ENCODE data around the gene HIP1R. TPM values are rescaled to one million over a fixed set of nuclear protein-coding genes. Genes with fewer than 3 reads are reported as not detected.

The HIP1R gene
- total RNA-seq, 1 donor from 2014 or later, result 70.0 TPM

- peak; percentile 58 for DNase-seq
Measured at GRCh38 chr12:122834104-122834920, 945 bp upstream of the HIP1R start.

GRCh38 chr12:122835750-122836026, 431 bp downstream of the HIP1R start:
- no peak for DNase-seq

- no peak for DNase-seq
Measured at GRCh38 chr12:122836027-122836921, 1.0 kb downstream of the HIP1R start.

GRCh38 chr12:122837306-122838265, 2.3 kb downstream of the HIP1R start:
- DNase-seq, result no peak

- DNase-seq, result no peak
Measured at GRCh38 chr12:122838841-122839240, 3.6 kb downstream of the HIP1R start.

GRCh38 chr12:122839907-122840554, 4.8 kb downstream of the HIP1R start:
- no peak for DNase-seq

GRCh38 chr12:122840580-122841513, 5.6 kb downstream of the HIP1R start:
- no peak for DNase-seq

GRCh38 chr12:122841544-122842321, 6.5 kb downstream of the HIP1R start:
- DNase-seq, result no peak

- no peak for DNase-seq
Measured at GRCh38 chr12:122842505-122843405, 7.5 kb downstream of the HIP1R start.

- DNase-seq, result no peak
Measured at GRCh38 chr12:122843455-122843854, 8.2 kb downstream of the HIP1R start.

GRCh38 chr12:122844366-122844971, 9.2 kb downstream of the HIP1R start:
- no peak for DNase-seq

- peak; percentile 80 for DNase-seq
Measured at GRCh38 chr12:122845041-122845864, 10.0 kb downstream of the HIP1R start.

GRCh38 chr12:122845865-122846621, 10.8 kb downstream of the HIP1R start:
- DNase-seq, result no peak

GRCh38 chr12:122846622-122847515, 11.6 kb downstream of the HIP1R start:
- DNase-seq, result no peak

GRCh38 chr12:122847516-122847836, 12.2 kb downstream of the HIP1R start:
- DNase-seq, result no peak
